ENCODE measurements around the gene MED31.
"Not testable (repeated sequence)": the region's sequence is repeated elsewhere in the genome, so short reads cannot be mapped to it uniquely, and the experiment has no call there.

MED31 gene

GRCh38 chr17:6676802-6677157, 25.4 kb upstream of the MED31 start:
- DNase-seq = no peak

GRCh38 chr17:6675201-6675825, 23.9 kb upstream of the MED31 start:
- DNase-seq = no peak

- DNase-seq = no peak
Observed at GRCh38 chr17:6674586-6674985, 23.2 kb upstream of the MED31 start.

- DNase-seq = no peak
Observed at GRCh38 chr17:6671431-6671830, 20.0 kb upstream of the MED31 start.

GRCh38 chr17:6670999-6671398, 19.6 kb upstream of the MED31 start:
- no peak for DNase-seq

GRCh38 chr17:6670571-6670970, 19.2 kb upstream of the MED31 start:
- no peak for DNase-seq

- no peak for DNase-seq
Observed at GRCh38 chr17:6669479-6670212, 18.2 kb upstream of the MED31 start.

GRCh38 chr17:6668727-6669425, 17.5 kb upstream of the MED31 start:
- no peak for DNase-seq

GRCh38 chr17:6668219-6668618, 16.8 kb upstream of the MED31 start:
- DNase-seq = no peak

GRCh38 chr17:6667516-6667915, 16.1 kb upstream of the MED31 start:
- no peak for DNase-seq

GRCh38 chr17:6666557-6666956, 15.2 kb upstream of the MED31 start:
- no peak for DNase-seq

- DNase-seq = peak; percentile 80 to 88 (median 83)
Observed at GRCh38 chr17:6666077-6666521, 14.7 kb upstream of the MED31 start.

GRCh38 chr17:6663200-6663599, 11.8 kb upstream of the MED31 start:
- not testable (repeated sequence) for DNase-seq

GRCh38 chr17:6661464-6661848, 10.1 kb upstream of the MED31 start:
- no peak for DNase-seq

GRCh38 chr17:6660805-6661463, 9.5 kb upstream of the MED31 start:
- peak; percentile 69 to 74 (median 73) for DNase-seq

- peak in 1 of 3 donors; percentile 34 for DNase-seq
Observed at GRCh38 chr17:6660101-6660500, 8.7 kb upstream of the MED31 start.

GRCh38 chr17:6658411-6658810, 7.0 kb upstream of the MED31 start:
- not testable (repeated sequence) for DNase-seq

GRCh38 chr17:6657633-6658287, 6.4 kb upstream of the MED31 start:
- no peak for DNase-seq

- DNase-seq = not testable (repeated sequence)
Observed at GRCh38 chr17:6656797-6657632, 5.6 kb upstream of the MED31 start.

- DNase-seq = not testable (repeated sequence)
Observed at GRCh38 chr17:6655732-6656361, 4.4 kb upstream of the MED31 start.

All from suppressor macrophage treated with lipopolysaccharide for 1 hour (primary cell).